GM12892 (cell line): ENCODE measurements around the gene SDHAF1.
"Not testable (repeated sequence)": the region's sequence is repeated elsewhere in the genome, so short reads cannot be mapped to it uniquely, and the experiment has no call there.

ENCODE experiments used
- POLR2A ChIP-seq: IDR thresholded peaks from 2 replicates; pipeline ENCODE4 v1.6.1; 2011; ENCODE audit warnings: low read depth, low read length, control low read depth
- POLR2AphosphoS5 ChIP-seq: IDR thresholded peaks from 2 replicates; pipeline ENCODE4 v1.6.1; 2011; ENCODE audit warnings: low read depth, low read length, control low read depth
- TAF1 ChIP-seq: IDR thresholded peaks from 2 replicates; pipeline ENCODE4 v1.6.1; 2011; ENCODE audit warnings: low read depth, mild to moderate bottlenecking, control low read depth, low read length, borderline replicate concordance

- not testable (repeated sequence) for TF ChIP-seq POLR2A, TAF1, POLR2AphosphoS5
Measured at GRCh38 chr19:35957411-35957810, 37.6 kb upstream of the SDHAF1 start.
